GM21528 (cell line): ENCODE data around the gene SCRN1.

Experiments
- ATAC-seq: cut with Tn5 transposase; IDR thresholded peaks from one replicate; pipeline ENCODE4 v1.9.1; 2021; ENCODE audit warnings: mild to moderate bottlenecking, moderate library complexity; ENCODE audit not compliant: unreplicated experiment, low FRiP score

Gene SCRN1

DNA sequence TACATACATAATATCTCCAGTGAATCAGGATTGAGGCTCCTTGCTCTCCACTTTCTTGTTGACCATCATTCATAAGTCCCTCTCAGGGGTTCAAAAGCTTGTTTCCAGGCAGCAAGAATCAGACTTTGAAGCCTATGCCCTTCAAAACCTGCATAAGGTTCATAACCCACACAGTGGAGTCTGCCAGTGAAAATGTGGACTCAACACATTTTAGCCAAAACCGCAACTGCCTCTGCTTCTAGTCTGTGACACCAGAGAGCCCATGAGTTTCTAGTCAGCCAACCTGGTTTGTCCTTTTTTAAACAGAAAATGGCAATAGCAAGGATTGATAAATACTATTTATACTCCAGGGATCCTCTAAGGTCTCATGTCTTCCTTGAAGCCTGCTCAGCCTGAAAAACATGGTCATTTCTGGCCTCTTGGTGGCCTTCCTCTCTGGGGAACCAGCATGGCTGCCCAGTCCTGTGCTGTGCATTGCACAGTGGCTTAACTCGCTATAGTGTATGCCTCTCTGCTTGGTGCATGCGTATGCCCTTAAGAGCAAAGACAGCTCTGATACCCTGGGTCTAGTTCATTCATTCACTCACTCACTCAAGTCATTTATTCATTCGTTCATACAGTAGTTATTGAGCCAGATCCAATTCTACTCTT is 115.8 kb downstream of the SCRN1 start:
- no peak for ATAC-seq

DNA sequence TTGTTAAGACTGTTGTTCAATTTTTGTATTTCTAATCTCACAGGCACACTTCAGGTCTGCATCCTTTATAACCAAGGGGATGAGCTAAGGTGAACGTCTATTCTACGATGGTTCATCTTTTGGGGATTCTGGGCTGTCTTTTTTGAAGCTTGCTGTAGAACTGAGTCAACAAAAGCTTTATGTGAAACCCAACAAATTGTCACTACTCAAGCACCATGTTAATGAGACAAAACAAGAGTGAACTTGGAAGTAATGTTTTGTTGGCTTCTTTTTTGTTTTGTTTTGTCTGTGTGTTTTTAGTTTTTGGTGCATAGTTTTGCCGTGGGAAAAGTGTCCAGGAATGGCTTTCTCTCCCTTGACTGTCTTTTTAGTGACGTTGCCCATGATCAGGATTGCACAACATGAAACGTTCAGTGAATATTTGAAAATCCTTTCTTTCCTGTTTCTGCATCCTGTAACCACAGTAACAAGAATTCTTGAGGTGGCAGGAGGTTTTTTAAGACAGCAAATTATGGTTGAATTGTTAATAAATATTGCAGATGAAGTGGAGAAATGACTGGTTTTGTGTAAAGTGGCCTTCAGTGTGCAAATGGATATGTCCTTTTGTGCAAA is 117.7 kb downstream of the SCRN1 start:
- ATAC-seq, result no peak
